Mesenchymal stem cell (in vitro differentiated cells and primary cell): Measurements from ENCODE around the gene NOTCH2.
"Not testable (repeated sequence)": the region's sequence is repeated elsewhere in the genome, so short reads cannot be mapped to it uniquely, and the experiment has no call there.

ENCODE experiments used
- DNase-seq: peaks from one replicate; pipeline ENCODE4 v3.0.0-alpha.2; 2013
- H2AFZ ChIP-seq: one replicate; pipeline ENCODE4 v1.6.1; 2013; ENCODE audit warnings: low read depth, mild to moderate bottlenecking, control low read depth, inconsistent platforms, low read length, moderate library complexity
- H2AK5ac ChIP-seq: 2 replicates; pipeline ENCODE4 v1.6.1; 2013; ENCODE audit warnings: low read length, moderate library complexity, mild to moderate bottlenecking, inconsistent platforms; ENCODE audit not compliant: severe bottlenecking
- H2BK120ac ChIP-seq: one replicate; pipeline ENCODE4 v1.6.1; 2013; ENCODE audit warnings: low read depth, mild to moderate bottlenecking, inconsistent platforms, low read length, moderate library complexity
- H2BK12ac ChIP-seq, 2 experiments: one replicate each; pipeline ENCODE4 v1.6.1; 2013; ENCODE audit warnings: inconsistent platforms in 2 of 2, low read length in 2 of 2, mild to moderate bottlenecking in 2 of 2, moderate library complexity in 2 of 2, control low read depth in 1 of 2
- H2BK15ac ChIP-seq: one replicate; pipeline ENCODE4 v1.6.1; 2013; ENCODE audit warnings: mild to moderate bottlenecking, low read depth, inconsistent platforms; ENCODE audit not compliant: poor library complexity, severe bottlenecking
- H2BK5ac ChIP-seq: 2 replicates; pipeline ENCODE4 v1.6.1; 2013; ENCODE audit warnings: low read depth, mild to moderate bottlenecking, low read length, control low read depth, inconsistent platforms; ENCODE audit not compliant: poor library complexity, severe bottlenecking
- H3K14ac ChIP-seq, 2 experiments: one replicate each; pipeline ENCODE4 v1.6.1; 2013; ENCODE audit warnings: inconsistent platforms in 2 of 2, low read length in 2 of 2, control low read depth in 1 of 2, mild to moderate bottlenecking in 1 of 2, moderate library complexity in 1 of 2
- H3K18ac ChIP-seq, 2 experiments: one replicate each; pipeline ENCODE4 v1.6.1; 2013; ENCODE audit warnings: inconsistent platforms in 2 of 2, low read length in 2 of 2, control low read depth in 1 of 2, low read depth in 1 of 2, mild to moderate bottlenecking in 1 of 2
- H3K23ac ChIP-seq, 2 experiments: one replicate each; pipeline ENCODE4 v1.6.1; 2013; ENCODE audit warnings: inconsistent platforms in 2 of 2, low read length in 2 of 2, mild to moderate bottlenecking in 2 of 2, moderate library complexity in 2 of 2, control low read depth in 1 of 2
- H3K27ac ChIP-seq: 2 replicates; pipeline ENCODE4 v1.5.1; 2013; ENCODE audit warnings: mild to moderate bottlenecking, moderate library complexity, low read length, control low read depth, inconsistent platforms; ENCODE audit not compliant: poor library complexity, severe bottlenecking
- H3K27me3 ChIP-seq, 2 experiments: 2 replicates each; pipeline versions ENCODE4 v1.6.1 to v1.7.0; 2013; ENCODE audit warnings: low read length in 2 of 2, mild to moderate bottlenecking in 2 of 2, moderate library complexity in 2 of 2, control low read depth in 1 of 2, inconsistent platforms in 1 of 2; ENCODE audit not compliant: control insufficient read depth in 1 of 2, insufficient read depth in 1 of 2
- H3K36me3 ChIP-seq, 2 experiments: 2 replicates each; pipeline versions ENCODE4 v1.6.1 to v1.7.0; 2013; ENCODE audit warnings: low read length in 2 of 2, control low read depth in 1 of 2, inconsistent platforms in 1 of 2, low read depth in 1 of 2, mild to moderate bottlenecking in 1 of 2; ENCODE audit not compliant: insufficient read depth in 2 of 2, control insufficient read depth in 1 of 2
- H3K4ac ChIP-seq, 2 experiments: one replicate each; pipeline ENCODE4 v1.6.1; 2013; ENCODE audit warnings: inconsistent platforms in 2 of 2, low read length in 2 of 2, mild to moderate bottlenecking in 2 of 2, moderate library complexity in 2 of 2, control low read depth in 1 of 2, low read depth in 1 of 2
- H3K4me1 ChIP-seq: 2 replicates; pipeline ENCODE4 v1.6.1; 2013; ENCODE audit warnings: low read depth, low read length, control low read depth; ENCODE audit not compliant: control insufficient read depth, insufficient read depth
- H3K4me2 ChIP-seq: 2 replicates; pipeline ENCODE4 v1.6.1; 2013; ENCODE audit warnings: low read length, mild to moderate bottlenecking, inconsistent platforms; ENCODE audit not compliant: poor library complexity, severe bottlenecking
- H3K4me3 ChIP-seq, 2 experiments: 2 replicates each; pipeline versions ENCODE4 v1.5.1 to v1.7.0; 2013; ENCODE audit warnings: low read length in 2 of 2, mild to moderate bottlenecking in 2 of 2, control low read depth in 1 of 2, low read depth in 1 of 2; ENCODE audit not compliant: insufficient read depth in 1 of 2
- H3K79me1 ChIP-seq: replicated peaks from 2 replicates; pipeline ENCODE4 v1.6.1; 2013; ENCODE audit warnings: mild to moderate bottlenecking, control low read depth, low read length, inconsistent platforms; ENCODE audit not compliant: poor library complexity, severe bottlenecking
- H3K9ac ChIP-seq: 2 replicates; pipeline ENCODE4 v1.7.0; 2013; ENCODE audit warnings: mild to moderate bottlenecking, low read length, moderate library complexity
- H3K9me3 ChIP-seq: 2 replicates; pipeline ENCODE4 v1.7.0; 2013; ENCODE audit warnings: mild to moderate bottlenecking, low read length; ENCODE audit not compliant: control insufficient read depth
- H4K8ac ChIP-seq: one replicate; pipeline ENCODE4 v1.6.1; 2013; ENCODE audit warnings: inconsistent platforms, mild to moderate bottlenecking, low read length, moderate library complexity
- H4K91ac ChIP-seq: one replicate; pipeline ENCODE4 v1.6.1; 2013; ENCODE audit warnings: mild to moderate bottlenecking, low read length, inconsistent platforms
- WGBS: methylation state at CpG from one replicate; pipeline ENCODE4 v1.1.7; 2013; ENCODE audit warnings: mixed read lengths; 5-methylcytosine and 5-hydroxymethylcytosine counted together

The NOTCH2 gene

GRCh38 chr1:119975582-119976254 lies 93.7 kb downstream of the NOTCH2 start:
- H3K9me3 ChIP-seq, H3K27me3 ChIP-seq, H3K14ac ChIP-seq, H4K8ac ChIP-seq, H2BK15ac ChIP-seq, H2AFZ ChIP-seq, H2AK5ac ChIP-seq, H2BK5ac ChIP-seq, H2BK12ac ChIP-seq, H3K4me1 ChIP-seq, H3K4ac ChIP-seq, H2BK120ac ChIP-seq, H3K23ac ChIP-seq, H3K27ac ChIP-seq, H4K91ac ChIP-seq, H3K18ac ChIP-seq, DNase-seq, H3K9ac ChIP-seq, H3K4me3 ChIP-seq, H3K4me2 ChIP-seq: not testable (repeated sequence)
- Histone ChIP-seq H3K36me3 (peaks cover 16 to 47% of the 10 kb centered on the region in 2 experiments), H3K79me1 (peaks cover 37% of the 10 kb centered on the region)
- 100% methylated on average over 3 of the region's 5 CpGs for WGBS

DNA sequence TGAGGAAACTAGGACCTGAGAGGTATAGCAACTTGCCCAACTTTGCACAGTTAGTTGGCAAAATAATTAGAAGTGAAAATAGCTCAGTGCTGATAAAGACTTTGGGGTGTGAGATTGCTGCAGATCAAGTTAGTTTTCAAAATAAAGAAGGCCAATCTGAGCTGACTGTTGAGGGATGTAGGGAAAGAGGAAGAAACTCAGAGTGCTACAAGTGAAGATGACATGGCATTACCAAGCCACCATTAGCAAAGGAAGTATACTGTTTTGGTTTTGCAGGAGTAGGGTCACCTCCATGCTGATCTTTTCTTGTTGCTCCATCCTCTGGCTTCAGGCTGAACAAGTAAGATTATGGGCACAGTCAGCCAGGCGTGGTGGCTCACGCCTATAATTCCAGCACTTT lies 94.5 kb downstream of the NOTCH2 start:
- Histone ChIP-seq H3K4me2 (no peak overlapping the region), H2BK5ac (no peak overlapping the region), H3K36me3 (peaks cover 16 to 51% of the 10 kb centered on the region in 2 experiments), H2BK120ac (no peak overlapping the region), H3K9ac (no peak overlapping the region), H3K27me3 (no peaks in the 10 kb centered on the region), H4K91ac (no peak overlapping the region), H2AFZ (no peak overlapping the region), H3K9me3 (no peaks in the 10 kb centered on the region), H3K23ac (no peak overlapping the region), H3K4me1 (no peaks in the 10 kb centered on the region), H3K4ac (no peak overlapping the region), H3K27ac (no peak overlapping the region), H4K8ac (no peak overlapping the region), H2BK12ac (no peak overlapping the region), H3K79me1 (peaks cover 37% of the 10 kb centered on the region), H2AK5ac (no peak overlapping the region), H2BK15ac (no peak overlapping the region), H3K4me3 (no peak overlapping the region), H3K18ac (no peak overlapping the region), H3K14ac (no peak overlapping the region)
- 100% methylated on average over 2 of the region's 2 CpGs for WGBS
- no peak for DNase-seq

GRCh38 chr1:119974013-119974412 lies 95.4 kb downstream of the NOTCH2 start:
- no peak overlapping the region for H3K23ac ChIP-seq
- no peak overlapping the region for H2BK120ac ChIP-seq
- no peak overlapping the region for H3K4ac ChIP-seq

DNA sequence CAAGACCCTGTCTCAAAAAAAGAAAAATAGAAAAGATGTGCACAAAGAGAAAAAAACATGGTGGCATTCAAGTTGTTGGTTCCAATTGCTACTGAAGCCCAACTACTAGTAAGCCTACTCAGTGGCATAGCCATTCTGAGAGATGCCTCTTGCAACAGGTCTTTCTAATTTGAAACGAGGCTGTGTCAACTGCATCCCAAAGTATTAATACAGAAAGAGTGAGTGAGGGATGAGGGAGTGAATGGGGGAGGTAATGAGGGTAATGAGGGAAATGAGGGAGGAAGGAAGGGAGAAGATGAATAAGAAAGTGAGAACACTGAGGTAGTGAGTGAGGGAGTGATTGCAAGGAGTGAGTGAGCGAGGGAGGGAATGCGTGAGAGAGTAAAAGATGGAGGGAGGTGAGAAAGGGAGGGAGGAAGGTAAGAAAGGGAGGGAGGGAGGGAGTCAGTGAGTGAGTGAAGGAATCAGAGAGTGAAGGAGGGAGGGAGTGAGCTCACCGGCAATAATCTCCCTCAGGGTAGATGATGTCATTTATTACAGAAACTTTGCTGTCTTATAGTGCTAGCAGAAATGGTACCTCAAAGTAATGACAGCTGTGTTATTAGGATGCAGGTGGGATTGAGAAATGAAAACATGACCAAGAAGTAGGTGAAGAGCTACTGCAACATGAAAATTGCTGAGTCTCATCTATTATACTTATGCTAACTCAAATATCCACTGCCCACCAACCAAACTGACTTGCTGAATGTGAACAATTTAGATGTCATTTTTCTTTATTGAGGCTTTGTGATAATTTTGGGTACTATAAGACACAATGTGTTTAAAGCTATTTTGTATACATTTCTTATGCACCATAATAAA lies 97.5 kb downstream of the NOTCH2 start:
- Histone ChIP-seq H3K4me3 (no peak overlapping the region), H2BK12ac (no peak overlapping the region), H3K18ac (no peak overlapping the region), H3K27ac (no peak overlapping the region), H2AFZ (no peak overlapping the region), H3K4me1 (peaks cover 4% of the 10 kb centered on the region), H2AK5ac (no peak overlapping the region), H2BK15ac (no peak overlapping the region), H2BK120ac (no peak overlapping the region), H3K9ac (no peak overlapping the region), H3K14ac (no peak overlapping the region), H3K4ac (no peak overlapping the region), H4K8ac (no peak overlapping the region), H4K91ac (no peak overlapping the region), H3K9me3 (no peaks in the 10 kb centered on the region), H3K23ac (no peak overlapping the region), H2BK5ac (no peak overlapping the region), H3K27me3 (no peaks in the 10 kb centered on the region), H3K4me2 (no peak overlapping the region), H3K79me1 (peaks cover 30% of the 10 kb centered on the region), H3K36me3 (peaks cover 18 to 74% of the 10 kb centered on the region in 2 experiments)
- DNase-seq, result no peak
- WGBS, result 96% methylated on average over 4 of the region's 4 CpGs

More at GRCh38 chr1:119974013-119974412, 95.4 kb downstream of the NOTCH2 start:
- Histone ChIP-seq H3K4me3 (no peak overlapping the region), H3K4me2 (no peak overlapping the region), H2AK5ac (no peak overlapping the region), H4K8ac (no peak overlapping the region), H3K79me1 (peaks cover 37% of the 10 kb centered on the region), H2AFZ (no peak overlapping the region), H2BK15ac (no peak overlapping the region), H4K91ac (no peak overlapping the region), H3K14ac (no peak overlapping the region), H3K36me3 (peaks cover 20 to 56% of the 10 kb centered on the region in 2 experiments), H3K4me1 (no peaks in the 10 kb centered on the region), H3K9ac (no peak overlapping the region), H2BK5ac (no peak overlapping the region), H3K27ac (no peak overlapping the region), H3K18ac (no peak overlapping the region), H3K9me3 (no peaks in the 10 kb centered on the region), H3K27me3 (no peaks in the 10 kb centered on the region), H2BK12ac (no peak overlapping the region)
- no peak for DNase-seq
